Measurements from ENCODE around the gene MRPL24.
A peak's percentile ranks its signal among the peaks of the same experiment; 100 is the strongest.

Gene MRPL24

DNA sequence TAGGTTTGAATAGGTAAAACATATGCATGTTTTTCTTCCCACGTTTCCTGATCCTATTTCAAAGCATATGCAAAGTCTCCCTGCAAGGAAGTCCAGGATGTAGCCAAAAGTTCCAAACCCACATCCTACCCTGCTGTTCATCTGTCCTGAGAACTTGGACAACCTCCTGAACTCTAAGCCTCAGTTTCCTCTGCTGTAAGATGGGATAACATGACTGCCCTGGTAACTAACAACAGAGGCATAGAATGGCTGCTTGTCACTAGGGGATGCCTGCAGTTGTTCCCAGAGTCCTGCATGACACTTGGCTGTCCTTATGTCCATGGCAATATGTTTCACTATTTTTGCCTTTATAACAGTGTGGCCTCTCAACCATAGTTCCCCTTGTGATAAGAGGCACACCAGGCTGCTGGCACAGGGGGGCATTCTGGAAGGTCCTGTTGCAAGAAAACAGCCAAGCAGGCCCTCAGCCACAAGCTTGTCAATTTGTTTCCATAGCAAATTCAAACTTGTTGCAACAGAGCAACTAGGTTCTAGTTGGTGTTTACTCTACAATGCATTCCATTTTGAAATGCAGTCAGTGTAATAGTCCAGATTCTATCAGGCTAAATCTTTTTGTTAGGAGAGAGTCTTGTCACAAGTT lies 12.1 kb upstream of the MRPL24 start:
- Histone ChIP-seq H3F3A (ENCODE audit: insufficient read depth) (peaks cover 26% of the 10 kb centered on the region), H3K27ac (ENCODE audit: low read depth, low read length) (peak overlapping the region; percentile 70)

DNA sequence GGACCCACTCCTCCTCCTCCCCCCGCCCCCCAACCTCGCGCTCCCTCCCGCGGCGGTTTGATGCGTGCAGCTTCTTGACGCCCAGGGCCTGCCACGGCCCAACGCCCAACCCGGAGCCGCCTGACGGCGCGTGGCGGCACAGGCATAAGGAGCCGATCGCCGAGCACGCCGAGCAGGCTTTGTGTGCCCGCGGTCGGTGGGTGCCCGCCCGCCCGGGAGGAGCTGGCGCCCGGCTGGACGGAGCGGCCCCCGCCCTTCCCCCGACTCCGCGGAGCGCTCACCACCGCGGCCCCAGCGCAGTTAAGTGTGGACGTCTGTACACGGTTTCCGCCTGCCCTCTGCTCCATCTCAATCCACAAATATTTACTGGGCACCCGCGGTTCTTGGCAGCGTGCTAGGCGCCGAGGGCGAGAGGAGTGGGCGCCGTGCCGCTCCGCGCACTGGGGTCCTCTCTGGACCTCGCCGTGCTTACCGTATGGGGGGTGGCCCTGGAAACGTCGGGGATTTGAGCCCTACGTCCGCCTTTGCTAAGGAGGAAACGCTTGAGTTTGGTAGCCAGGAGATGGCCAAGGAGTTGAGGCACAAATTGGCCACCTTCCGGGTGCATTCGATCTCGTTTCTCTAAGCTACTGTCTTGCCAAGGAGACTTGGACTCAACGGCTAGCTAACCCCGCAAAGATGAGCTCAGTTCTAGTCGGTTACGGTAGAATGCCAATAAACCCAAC lies 11.0 kb upstream of the MRPL24 start:
- Histone ChIP-seq H3K9ac (ENCODE audit: low read length) (peak overlapping the region; percentile 86), H3K4me3 (ENCODE audit: insufficient read depth, low read length, poor library complexity, severe bottlenecking) (peak overlapping the region; percentile 91), H3K27me3 (ENCODE audit: low read length) (no peaks in the 10 kb centered on the region), H3K27ac (ENCODE audit: low read depth, low read length) (peak overlapping the region; percentile 70), H4K20me1 (ENCODE audit: low read depth, low read length) (no peaks in the 10 kb centered on the region; the same call in 1 of the 2 replicates), H3K9me3 (ENCODE audit: insufficient read depth, low read length) (no peaks in the 10 kb centered on the region), H3F3A (ENCODE audit: insufficient read depth) (peaks cover 26% of the 10 kb centered on the region), H3K79me2 (ENCODE audit: insufficient read depth, low read length) (peaks cover 50% of the 10 kb centered on the region), H3K9me2 (replicated peaks; ENCODE audit: insufficient read depth, low read length) (no peaks in the 10 kb centered on the region), H3K36me3 (ENCODE audit: low read length) (no peaks in the 10 kb centered on the region), H2AFZ (ENCODE audit: low read depth, low read length, severe bottlenecking) (peak overlapping the region; percentile 11), H3K4me2 (ENCODE audit: low read depth, low read length, poor library complexity, severe bottlenecking) (peak overlapping the region; percentile 84)
- TF ChIP-seq, protein P1, sequence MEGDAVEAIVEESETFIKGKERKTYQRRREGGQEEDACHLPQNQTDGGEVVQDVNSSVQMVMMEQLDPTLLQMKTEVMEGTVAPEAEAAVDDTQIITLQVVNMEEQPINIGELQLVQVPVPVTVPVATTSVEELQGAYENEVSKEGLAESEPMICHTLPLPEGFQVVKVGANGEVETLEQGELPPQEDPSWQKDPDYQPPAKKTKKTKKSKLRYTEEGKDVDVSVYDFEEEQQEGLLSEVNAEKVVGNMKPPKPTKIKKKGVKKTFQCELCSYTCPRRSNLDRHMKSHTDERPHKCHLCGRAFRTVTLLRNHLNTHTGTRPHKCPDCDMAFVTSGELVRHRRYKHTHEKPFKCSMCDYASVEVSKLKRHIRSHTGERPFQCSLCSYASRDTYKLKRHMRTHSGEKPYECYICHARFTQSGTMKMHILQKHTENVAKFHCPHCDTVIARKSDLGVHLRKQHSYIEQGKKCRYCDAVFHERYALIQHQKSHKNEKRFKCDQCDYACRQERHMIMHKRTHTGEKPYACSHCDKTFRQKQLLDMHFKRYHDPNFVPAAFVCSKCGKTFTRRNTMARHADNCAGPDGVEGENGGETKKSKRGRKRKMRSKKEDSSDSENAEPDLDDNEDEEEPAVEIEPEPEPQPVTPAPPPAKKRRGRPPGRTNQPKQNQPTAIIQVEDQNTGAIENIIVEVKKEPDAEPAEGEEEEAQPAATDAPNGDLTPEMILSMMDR (IDR thresholded peaks at IDR 0.05; ENCODE audit: insufficient read depth, low read length, poor library complexity, severe bottlenecking) = no peak
- TF ChIP-seq EZH2phosphoT487 (conservative IDR thresholded peaks at IDR 0.05; ENCODE audit: low read length) = no peak

More for the DNA sequence above, 12.1 kb upstream of the MRPL24 start:
- Histone ChIP-seq H3K4me2 (ENCODE audit: low read depth, low read length, poor library complexity, severe bottlenecking) (peak overlapping the region; percentile 84), H3K27me3 (ENCODE audit: low read length) (no peaks in the 10 kb centered on the region), H4K20me1 (ENCODE audit: low read depth, low read length) (no peaks in the 10 kb centered on the region), H3K36me3 (ENCODE audit: low read length) (no peaks in the 10 kb centered on the region), H3K9ac (ENCODE audit: low read length) (peak overlapping the region; percentile 86), H2AFZ (ENCODE audit: low read depth, low read length, severe bottlenecking) (no peak overlapping the region), H3K79me2 (ENCODE audit: insufficient read depth, low read length) (peaks cover 41% of the 10 kb centered on the region), H3K9me2 (replicated peaks; ENCODE audit: insufficient read depth, low read length) (no peaks in the 10 kb centered on the region), H3K9me3 (ENCODE audit: insufficient read depth, low read length) (no peaks in the 10 kb centered on the region), H3K4me3 (ENCODE audit: insufficient read depth, low read length, poor library complexity, severe bottlenecking) (peak overlapping the region; percentile 79)
- TF ChIP-seq EZH2phosphoT487 (conservative IDR thresholded peaks at IDR 0.05; ENCODE audit: low read length) = no peak
- TF ChIP-seq, protein P1 (IDR thresholded peaks at IDR 0.05; ENCODE audit: insufficient read depth, low read length, poor library complexity, severe bottlenecking) = no peak

DNA sequence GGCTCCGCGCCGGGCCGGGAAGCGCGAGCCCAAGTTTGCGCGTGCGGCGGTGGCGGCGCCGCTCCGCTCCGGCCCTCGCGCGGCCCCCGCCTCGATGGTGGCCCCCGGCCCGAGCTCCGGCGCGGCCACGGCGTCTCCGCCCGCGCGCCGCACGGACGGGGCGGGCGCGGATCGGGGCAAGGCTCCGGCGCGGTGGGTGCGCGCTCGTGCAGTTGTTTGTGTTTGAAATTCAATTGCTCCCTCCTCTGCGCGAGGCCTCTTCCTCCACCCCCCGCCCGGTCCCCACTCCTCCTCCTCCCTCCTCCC lies 10.5 kb upstream of the MRPL24 start, which contains the start of gene HDGF:
Gene HDGF (minus strand): TSS at position 225 of the 306 bp plus-strand sequence. CDS start 246 bp downstream, outside the sequence.
- H3K36me3 ChIP-seq (ENCODE audit: low read length) = no peaks in the 10 kb centered on the region
- no peaks in the 10 kb centered on the region for H3K9me3 ChIP-seq (ENCODE audit: insufficient read depth, low read length)
- H2AFZ ChIP-seq (ENCODE audit: low read depth, low read length, severe bottlenecking) = peak within 1 kb of the TSS; percentile 11
- no peaks in the 10 kb centered on the region for H3K9me2 ChIP-seq (replicated peaks; ENCODE audit: insufficient read depth, low read length)
- no peaks in the 10 kb centered on the region; the same call in 1 of the 2 replicates for H4K20me1 ChIP-seq (ENCODE audit: low read depth, low read length)
- peaks cover 55% of the 10 kb centered on the region for H3K79me2 ChIP-seq (ENCODE audit: insufficient read depth, low read length)
- peaks cover 26% of the 10 kb centered on the region for H3F3A ChIP-seq (ENCODE audit: insufficient read depth)
- H3K4me3 ChIP-seq (ENCODE audit: insufficient read depth, low read length, poor library complexity, severe bottlenecking) = peak within 1 kb of the TSS; percentile 91
- no peak for TF ChIP-seq EZH2phosphoT487 (conservative IDR thresholded peaks at IDR 0.05; ENCODE audit: low read length)
- TF ChIP-seq, protein P1 (IDR thresholded peaks at IDR 0.05; ENCODE audit: insufficient read depth, low read length, poor library complexity, severe bottlenecking) = no peak
- no peaks in the 10 kb centered on the region for H3K27me3 ChIP-seq (ENCODE audit: low read length)
- peak within 1 kb of the TSS; percentile 86 for H3K9ac ChIP-seq (ENCODE audit: low read length)
- peak within 1 kb of the TSS; percentile 88 for H3K27ac ChIP-seq (ENCODE audit: low read depth, low read length)
- H3K4me2 ChIP-seq (ENCODE audit: low read depth, low read length, poor library complexity, severe bottlenecking) = peak within 1 kb of the TSS; percentile 84
